HCT116 (cell line): Measurements from ENCODE around the gene PRSS22. TPM values are rescaled to one million over a fixed set of nuclear protein-coding genes. Genes with fewer than 3 reads are reported as not detected.

Source experiments
- ATAC-seq: fragments of 200-7000 bp; cut with Tn5 transposase; 2 replicates; pipeline ENCODE4 v1.9.1; 2020; ENCODE audit warnings: mild to moderate bottlenecking, moderate library complexity
- BruUV-seq: library from RNA; stranded (reverse); fragments of 400-500 nt; replicated peaks from 2 replicates; lab custom pipeline; 2021; lab: Mats Ljungman, UMichigan
- CTCF ChIA-PET: fragments of 300-600 bp; sonication (Branson Sonifier 250); formaldehyde crosslinking; loops from one replicate; lab custom pipeline; 2021; ENCODE audit warnings: antibody characterized with exemption; lab: Charles Lee
- POLR2A ChIA-PET: fragments of 300-600, 350-600 bp; sonication (Branson Sonifier 250); formaldehyde crosslinking; loops from one replicate; lab custom pipeline; 2021; ENCODE audit warnings: antibody characterized with exemption; lab: Charles Lee
- RAD21 ChIA-PET, 2 experiments: fragments of 300-600 bp; sonication (Branson Sonifier 250); formaldehyde crosslinking; loops; one replicate each; lab custom pipeline; 2023; ENCODE audit warnings: low total read pairs in 2 of 2; ENCODE audit not compliant: uncharacterized antibody in 2 of 2, unreplicated experiment in 2 of 2, low non-redundant PET in 1 of 2; lab: Charles Lee
- DNase-seq: peaks from one replicate; pipeline ENCODE4 v3.0.0-alpha.2; 2010; ENCODE audit warnings: low read depth, low spot score
- H2AFZ ChIP-seq: fragments of 200-600 bp; shearing (Covaris generic), sonication (generic); 2 replicates; pipeline ENCODE4 v1.6.1; 2017; ENCODE audit warnings: low read depth, mixed run types, mixed read lengths, antibody characterized with exemption, low read length; ENCODE audit not compliant: poor library complexity, severe bottlenecking
- H3K27ac ChIP-seq: 2 replicates; pipeline ENCODE4 v1.5.1; 2012; ENCODE audit warnings: low read depth, low read length
- H3K27me3 ChIP-seq: fragments of 200-600 bp; sonication (generic); 2 replicates; pipeline ENCODE4 v1.6.1; 2016; ENCODE audit warnings: mixed run types, low read length, mixed read lengths; ENCODE audit not compliant: insufficient read depth
- H3K36me3 ChIP-seq, 2 experiments: fragments of 200-500 bp in 1 of 2; fragments of 200-600 bp in 1 of 2; sonication (Bioruptor generic) in 1 of 2; sonication (generic) in 1 of 2; 2 replicates each; pipeline versions ENCODE4 v1.5.1 to v1.6.1; 2014 to 2016; ENCODE audit warnings: low read length in 2 of 2, inconsistent platforms in 1 of 2, mixed read lengths in 1 of 2, mixed run types in 1 of 2; ENCODE audit not compliant: insufficient read depth in 2 of 2, control insufficient read depth in 1 of 2
- H3K4me1 ChIP-seq, 2 experiments: fragments of 200-600 bp in 1 of 2; sonication (generic) in 1 of 2; 2 replicates each; pipeline versions ENCODE4 v1.5.1 to v1.6.1; 2012 to 2017; ENCODE audit warnings: low read length in 2 of 2, inconsistent platforms in 1 of 2, mild to moderate bottlenecking in 1 of 2, mixed read lengths in 1 of 2, mixed run types in 1 of 2, moderate library complexity in 1 of 2; ENCODE audit not compliant: insufficient read depth in 2 of 2, control insufficient read depth in 1 of 2
- H3K4me2 ChIP-seq: fragments of 200-600 bp; sonication (generic); 2 replicates; pipeline ENCODE4 v1.6.1; 2017; ENCODE audit warnings: mixed run types, low read length, mixed read lengths
- H3K4me3 ChIP-seq, 2 experiments: fragments of 200-600 bp in 1 of 2; sonication (generic) in 1 of 2; replicated peaks in 1 of 2; 2 replicates each; pipeline ENCODE4 v1.5.1; 2011 to 2016; ENCODE audit warnings: low read length in 2 of 2, control low read depth in 1 of 2, low read depth in 1 of 2, mild to moderate bottlenecking in 1 of 2, mixed read lengths in 1 of 2, mixed run types in 1 of 2
- H3K79me2 ChIP-seq: fragments of 200-600 bp; sonication (generic); 2 replicates; pipeline ENCODE4 v1.6.1; 2017; ENCODE audit warnings: mild to moderate bottlenecking, mixed run types, low read length, moderate library complexity, mixed read lengths; ENCODE audit not compliant: insufficient read depth
- H3K9ac ChIP-seq: fragments of 200-600 bp; sonication (generic); 2 replicates; pipeline ENCODE4 v1.6.1; 2016; ENCODE audit warnings: low read length, mixed read lengths
- H3K9me2 ChIP-seq: fragments of 200-600 bp; sonication (generic), shearing (Covaris generic); 2 replicates; pipeline ENCODE4 v1.6.1; 2017; ENCODE audit warnings: mixed run types, mild to moderate bottlenecking, moderate library complexity; ENCODE audit not compliant: insufficient read depth
- H3K9me3 ChIP-seq, 2 experiments: fragments of 200-500 bp in 1 of 2; fragments of 200-600 bp in 1 of 2; sonication (Bioruptor generic) in 1 of 2; sonication (generic) in 1 of 2; 2 replicates each; pipeline ENCODE4 v1.6.1; 2014 to 2017; ENCODE audit warnings: low read length in 2 of 2, mixed read lengths in 2 of 2, inconsistent platforms in 1 of 2, low read depth in 1 of 2, mild to moderate bottlenecking in 1 of 2, mixed run types in 1 of 2, moderate library complexity in 1 of 2; ENCODE audit not compliant: control insufficient read depth in 1 of 2, insufficient read depth in 1 of 2
- H4K20me1 ChIP-seq: fragments of 200-600 bp; sonication (generic), shearing (Covaris generic); 2 replicates; pipeline ENCODE4 v1.6.1; 2017; ENCODE audit warnings: mixed run types, mild to moderate bottlenecking, moderate library complexity; ENCODE audit not compliant: insufficient read depth
- CBX3 ChIP-seq: IDR thresholded peaks from 2 replicates; pipeline ENCODE4 v1.6.1; 2012; ENCODE audit warnings: low read depth
- EGR1 ChIP-seq: IDR thresholded peaks from 2 replicates; pipeline ENCODE4 v1.6.1; 2012; ENCODE audit warnings: low read depth
- ELF1 ChIP-seq: IDR thresholded peaks from 2 replicates; pipeline ENCODE4 v1.6.1; 2012; ENCODE audit warnings: low read depth, borderline replicate concordance
- RAD21 ChIP-seq: IDR thresholded peaks from 2 replicates; pipeline ENCODE4 v1.6.1; 2012; ENCODE audit warnings: low read depth, mild to moderate bottlenecking
- TCF7L2 ChIP-seq: IDR thresholded peaks from 2 replicates; pipeline ENCODE4 v1.7.0; 2011; ENCODE audit warnings: borderline replicate concordance, inconsistent platforms; ENCODE audit not compliant: insufficient read depth, insufficient read length; ENCODE audit errors: extremely low read depth
- ZFX ChIP-seq: fragments of 450-650 bp; IDR thresholded peaks from 2 replicates; pipeline ENCODE4 v1.6.1; 2017
- intact Hi-C: fragments of 100-400 bp; cut with micrococcal nuclease; formaldehyde crosslinking; loops from 2 replicates; pipeline ENCODE4 v1.10.0; 2022
- total RNA-seq: library from RNA; stranded (reverse); gene quantifications from one replicate; pipeline ENCODE4 v1.2.1, GENCODE V29; 2021; ENCODE audit not compliant: unreplicated experiment
- TF ChIP-seq, protein P1 (sequence below): IDR thresholded peaks from 2 replicates; pipeline ENCODE4 v1.6.1; 2012; ENCODE audit warnings: low read depth

PRSS22 gene
- total RNA-seq, 1 experiment from 2014 or later, result 20.2 TPM

DNA sequence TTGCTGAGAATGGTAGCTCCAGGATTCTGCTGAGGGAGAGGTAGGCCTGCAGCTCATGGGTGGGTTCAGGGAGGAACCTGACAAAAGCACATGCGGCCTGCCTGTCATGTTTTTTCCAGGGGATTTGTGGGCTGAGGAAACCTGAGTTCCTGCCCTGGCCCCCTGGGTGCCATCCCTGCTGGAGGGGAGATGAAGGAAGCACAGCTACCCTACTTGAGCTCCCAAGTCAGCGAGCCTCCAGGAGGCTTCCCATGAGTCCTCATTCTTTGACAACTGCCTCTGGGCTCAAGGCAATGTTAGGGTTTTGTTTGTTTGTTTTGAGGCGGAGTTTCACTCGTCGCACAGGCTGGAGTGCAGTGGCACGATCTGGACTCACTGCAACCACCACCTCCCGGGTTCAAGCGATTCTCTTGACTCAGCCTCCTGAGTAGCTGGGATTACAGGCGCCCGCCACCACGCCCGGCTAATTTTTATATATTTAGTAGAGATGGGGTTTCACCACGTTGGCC lies 41.6 kb upstream of the PRSS22 start:
- no peak overlapping the region for H2AFZ ChIP-seq
- intact Hi-C loops, result no loop called here
- H3K36me3 ChIP-seq, result peaks cover 0 to 4% of the 10 kb centered on the region in 2 experiments; a peak in 2 of 4 replicates
- BruUV-seq, result no TSS peak
- no peak overlapping the region for H3K9ac ChIP-seq
- H3K4me1 ChIP-seq, result peaks cover 8 to 26% of the 10 kb centered on the region in 2 experiments; a peak in 3 of 4 replicates
- no peaks in the 10 kb centered on the region for H3K27me3 ChIP-seq
- RAD21 ChIA-PET, result no interaction called here
- H3K9me3 ChIP-seq, result no peaks in the 10 kb centered on the region
- no peak for DNase-seq
- ATAC-seq, result no peak
- no peak overlapping the region for H3K4me2 ChIP-seq
- H4K20me1 ChIP-seq, result no peaks in the 10 kb centered on the region
- POLR2A ChIA-PET, result interaction anchor here (0.7 kb wide), 1 partner anchor 52 kb away, joined by 3 read pairs; no protein-coding TSS in a partner anchor
- TF ChIP-seq ZFX, result no peak
- TF ChIP-seq, protein P1, sequence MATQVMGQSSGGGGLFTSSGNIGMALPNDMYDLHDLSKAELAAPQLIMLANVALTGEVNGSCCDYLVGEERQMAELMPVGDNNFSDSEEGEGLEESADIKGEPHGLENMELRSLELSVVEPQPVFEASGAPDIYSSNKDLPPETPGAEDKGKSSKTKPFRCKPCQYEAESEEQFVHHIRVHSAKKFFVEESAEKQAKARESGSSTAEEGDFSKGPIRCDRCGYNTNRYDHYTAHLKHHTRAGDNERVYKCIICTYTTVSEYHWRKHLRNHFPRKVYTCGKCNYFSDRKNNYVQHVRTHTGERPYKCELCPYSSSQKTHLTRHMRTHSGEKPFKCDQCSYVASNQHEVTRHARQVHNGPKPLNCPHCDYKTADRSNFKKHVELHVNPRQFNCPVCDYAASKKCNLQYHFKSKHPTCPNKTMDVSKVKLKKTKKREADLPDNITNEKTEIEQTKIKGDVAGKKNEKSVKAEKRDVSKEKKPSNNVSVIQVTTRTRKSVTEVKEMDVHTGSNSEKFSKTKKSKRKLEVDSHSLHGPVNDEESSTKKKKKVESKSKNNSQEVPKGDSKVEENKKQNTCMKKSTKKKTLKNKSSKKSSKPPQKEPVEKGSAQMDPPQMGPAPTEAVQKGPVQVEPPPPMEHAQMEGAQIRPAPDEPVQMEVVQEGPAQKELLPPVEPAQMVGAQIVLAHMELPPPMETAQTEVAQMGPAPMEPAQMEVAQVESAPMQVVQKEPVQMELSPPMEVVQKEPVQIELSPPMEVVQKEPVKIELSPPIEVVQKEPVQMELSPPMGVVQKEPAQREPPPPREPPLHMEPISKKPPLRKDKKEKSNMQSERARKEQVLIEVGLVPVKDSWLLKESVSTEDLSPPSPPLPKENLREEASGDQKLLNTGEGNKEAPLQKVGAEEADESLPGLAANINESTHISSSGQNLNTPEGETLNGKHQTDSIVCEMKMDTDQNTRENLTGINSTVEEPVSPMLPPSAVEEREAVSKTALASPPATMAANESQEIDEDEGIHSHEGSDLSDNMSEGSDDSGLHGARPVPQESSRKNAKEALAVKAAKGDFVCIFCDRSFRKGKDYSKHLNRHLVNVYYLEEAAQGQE, result no peak
- TF ChIP-seq TCF7L2, result no peak
- no peak for TF ChIP-seq CBX3
- no peak for TF ChIP-seq RAD21
- TF ChIP-seq EGR1, result no peak
- no peak for TF ChIP-seq ELF1
- H3K27ac ChIP-seq, result no peak overlapping the region
- H3K9me2 ChIP-seq, result no peaks in the 10 kb centered on the region
- H3K79me2 ChIP-seq, result no peaks in the 10 kb centered on the region
- CTCF ChIA-PET, result no interaction called here
- H3K4me3 ChIP-seq, result no peak overlapping the region
